Measurements from ENCODE around the gene GCH1.

DNA sequence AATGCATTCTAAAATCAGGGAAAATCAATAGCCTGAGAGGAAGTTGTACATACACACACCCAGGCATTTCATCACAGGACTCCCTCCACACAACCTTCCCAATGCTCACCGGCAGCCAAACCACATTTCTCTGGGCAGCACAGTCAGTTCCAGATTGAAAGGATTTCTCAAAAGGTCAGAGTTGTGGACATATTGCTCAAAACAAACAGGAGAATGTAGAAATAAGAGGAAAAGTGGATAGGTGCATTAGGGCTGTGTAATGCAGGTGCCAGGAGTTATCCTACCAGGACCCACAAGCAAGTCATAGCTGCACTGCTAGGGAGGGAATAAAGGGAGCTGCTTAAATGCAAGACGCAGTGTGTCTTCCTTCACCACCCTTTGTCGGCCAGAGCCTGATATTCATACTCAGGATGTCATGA lies 62.9 kb downstream of the GCH1 start:
- TF ChIP-seq, protein P1, sequence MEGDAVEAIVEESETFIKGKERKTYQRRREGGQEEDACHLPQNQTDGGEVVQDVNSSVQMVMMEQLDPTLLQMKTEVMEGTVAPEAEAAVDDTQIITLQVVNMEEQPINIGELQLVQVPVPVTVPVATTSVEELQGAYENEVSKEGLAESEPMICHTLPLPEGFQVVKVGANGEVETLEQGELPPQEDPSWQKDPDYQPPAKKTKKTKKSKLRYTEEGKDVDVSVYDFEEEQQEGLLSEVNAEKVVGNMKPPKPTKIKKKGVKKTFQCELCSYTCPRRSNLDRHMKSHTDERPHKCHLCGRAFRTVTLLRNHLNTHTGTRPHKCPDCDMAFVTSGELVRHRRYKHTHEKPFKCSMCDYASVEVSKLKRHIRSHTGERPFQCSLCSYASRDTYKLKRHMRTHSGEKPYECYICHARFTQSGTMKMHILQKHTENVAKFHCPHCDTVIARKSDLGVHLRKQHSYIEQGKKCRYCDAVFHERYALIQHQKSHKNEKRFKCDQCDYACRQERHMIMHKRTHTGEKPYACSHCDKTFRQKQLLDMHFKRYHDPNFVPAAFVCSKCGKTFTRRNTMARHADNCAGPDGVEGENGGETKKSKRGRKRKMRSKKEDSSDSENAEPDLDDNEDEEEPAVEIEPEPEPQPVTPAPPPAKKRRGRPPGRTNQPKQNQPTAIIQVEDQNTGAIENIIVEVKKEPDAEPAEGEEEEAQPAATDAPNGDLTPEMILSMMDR (IDR thresholded peaks at IDR 0.05), result no peak
- TF ChIP-seq POLR2A (IDR thresholded peaks at IDR 0.05), result no peak
